ENCODE results near the gene NALCN. TPM values are rescaled to one million over a fixed set of nuclear protein-coding genes. Genes with fewer than 3 reads are reported as not detected.

NALCN gene
- polyA plus RNA-seq, 3 donors = not detected

GRCh38 chr13:101152184-101152583, 264.1 kb downstream of the NALCN start:
- no peaks in the 10 kb centered on the region for H3K79me2 ChIP-seq (ENCODE audit: insufficient read depth, low read length)
- H3K4me3 ChIP-seq (replicated peaks in 1 of 3; ENCODE audit: low read depth in 2 of 3, low read length in 3 of 3) = no peak overlapping the region
- H3K36me3 ChIP-seq (replicated peaks in 1 of 2; ENCODE audit: control insufficient read depth in 1 of 2, insufficient read depth in 2 of 2, low read length in 2 of 2) = no peaks in the 10 kb centered on the region
- WGBS (ENCODE audit: insufficient coverage) = 75% methylated on average over 2 of the region's 3 CpGs
- H2AFZ ChIP-seq (ENCODE audit: insufficient read depth, low read depth, low read length, poor library complexity, severe bottlenecking) = no peak overlapping the region
- no peak overlapping the region for H3K27ac ChIP-seq (ENCODE audit: low read depth in 1 of 2, low read length in 2 of 2)
- no peaks in the 10 kb centered on the region for H3K9me3 ChIP-seq (replicated peaks in 1 of 2; ENCODE audit: control insufficient read depth in 1 of 2, insufficient read depth in 1 of 2, low read length in 2 of 2)
- intact Hi-C loops (cut with micrococcal nuclease) = no loop called here
- DNase-seq = no peak
- no peak for TF ChIP-seq CTCF (IDR thresholded peaks at IDR 0.05)
- Mint-ChIP-seq H3K9me3 (no peaks in the 10 kb centered on the region), H3K4me3 (no peak overlapping the region), H3K27me3 (ENCODE audit: low read depth in 3 of 3) (peaks cover 3 to 7% (median 3%) of the 10 kb centered on the region in 3 donors), H3K36me3 (no peaks in the 10 kb centered on the region), H3K4me1 (no peaks in the 10 kb centered on the region), H3K27ac (no peak overlapping the region)
- H3K4me1 ChIP-seq (ENCODE audit: control insufficient read depth in 1 of 2, insufficient read depth in 2 of 2, low read length in 2 of 2) = no peaks in the 10 kb centered on the region
- no peak overlapping the region for H3K9ac ChIP-seq (ENCODE audit: insufficient read depth, low read length, poor library complexity, severe bottlenecking)
- no peak overlapping the region for H3K4me2 ChIP-seq (replicated peaks; ENCODE audit: extremely low read depth, low read length, poor library complexity, severe bottlenecking)
- H4K20me1 ChIP-seq (ENCODE audit: insufficient read depth, low read length) = no peaks in the 10 kb centered on the region
- peaks cover 0 to 3% of the 10 kb centered on the region in 2 donors for H3K27me3 ChIP-seq (ENCODE audit: control insufficient read depth in 2 of 2, insufficient read depth in 2 of 2, low read length in 2 of 2)

GRCh38 chr13:101150998-101151397, 265.3 kb downstream of the NALCN start:
- no peaks in the 10 kb centered on the region for H4K20me1 ChIP-seq (ENCODE audit: insufficient read depth, low read length)
- Mint-ChIP-seq H3K9me3 (no peaks in the 10 kb centered on the region), H3K4me1 (no peaks in the 10 kb centered on the region), H3K27ac (no peak overlapping the region), H3K36me3 (no peaks in the 10 kb centered on the region), H3K27me3 (ENCODE audit: low read depth in 3 of 3) (peaks cover 3 to 7% (median 4%) of the 10 kb centered on the region in 3 donors), H3K4me3 (no peak overlapping the region)
- no peaks in the 10 kb centered on the region for H3K79me2 ChIP-seq (ENCODE audit: insufficient read depth, low read length)
- H3K36me3 ChIP-seq (replicated peaks in 1 of 2; ENCODE audit: control insufficient read depth in 1 of 2, insufficient read depth in 2 of 2, low read length in 2 of 2) = no peaks in the 10 kb centered on the region
- no peak overlapping the region for H3K4me2 ChIP-seq (replicated peaks; ENCODE audit: extremely low read depth, low read length, poor library complexity, severe bottlenecking)
- intact Hi-C loops (cut with micrococcal nuclease) = no loop called here
- no peaks in the 10 kb centered on the region for H3K9me3 ChIP-seq (replicated peaks in 1 of 2; ENCODE audit: control insufficient read depth in 1 of 2, insufficient read depth in 1 of 2, low read length in 2 of 2)
- H3K27me3 ChIP-seq (ENCODE audit: control insufficient read depth in 2 of 2, insufficient read depth in 2 of 2, low read length in 2 of 2) = peaks cover 0 to 3% of the 10 kb centered on the region in 2 donors
- H3K4me3 ChIP-seq (replicated peaks in 1 of 3; ENCODE audit: low read depth in 2 of 3, low read length in 3 of 3) = no peak overlapping the region
- H3K27ac ChIP-seq (ENCODE audit: low read depth in 1 of 2, low read length in 2 of 2) = no peak overlapping the region
- H2AFZ ChIP-seq (ENCODE audit: insufficient read depth, low read depth, low read length, poor library complexity, severe bottlenecking) = no peak overlapping the region
- no peaks in the 10 kb centered on the region for H3K4me1 ChIP-seq (ENCODE audit: control insufficient read depth in 1 of 2, insufficient read depth in 2 of 2, low read length in 2 of 2)
- H3K9ac ChIP-seq (ENCODE audit: insufficient read depth, low read length, poor library complexity, severe bottlenecking) = no peak overlapping the region
- DNase-seq = no peak
- no peak for TF ChIP-seq CTCF (IDR thresholded peaks at IDR 0.05)
- 52% methylated on average over 5 of the region's 7 CpGs for WGBS (ENCODE audit: insufficient coverage)

Measured in CD14-positive monocyte (primary cell).